Measurements from ENCODE around the gene MANEA.

Gene MANEA

GRCh38 chr6:95601133-95601532, 23.8 kb downstream of the MANEA start:
- ATAC-seq = peak; percentile 37; the same call in 1 of the 3 replicates
- no peak for TF ChIP-seq CREB5 (CRISPR knock-in tag; IDR thresholded peaks at IDR 0.05; ENCODE audit: low read depth)
- no peak for TF ChIP-seq OSR1 (CRISPR knock-in tag; IDR thresholded peaks at IDR 0.05)
- TF ChIP-seq TSHZ2 (CRISPR knock-in tag; IDR thresholded peaks at IDR 0.05) = no peak
- TF ChIP-seq PATZ1 (CRISPR knock-in tag; IDR thresholded peaks at IDR 0.05; ENCODE audit: borderline replicate concordance) = no peak
- no peak for TF ChIP-seq BACH2 (CRISPR knock-in tag; IDR thresholded peaks at IDR 0.05; ENCODE audit: borderline replicate concordance)
- no peak for TF ChIP-seq SNAI2 (CRISPR knock-in tag; IDR thresholded peaks at IDR 0.05)
- no peak for TF ChIP-seq ZFP3 (CRISPR knock-in tag; IDR thresholded peaks at IDR 0.05)
- no peak for TF ChIP-seq ZNF70 (CRISPR knock-in tag; IDR thresholded peaks at IDR 0.05)
- no peak for TF ChIP-seq ESRRG (CRISPR knock-in tag; IDR thresholded peaks at IDR 0.05)
- no peak for TF ChIP-seq ZNF565 (CRISPR knock-in tag; conservative IDR thresholded peaks at IDR 0.05; ENCODE audit: low read depth)
- no peak for TF ChIP-seq GLIS3 (CRISPR knock-in tag; IDR thresholded peaks at IDR 0.05)
- TF ChIP-seq PPARA (CRISPR knock-in tag; IDR thresholded peaks at IDR 0.05; ENCODE audit: borderline replicate concordance) = no peak
- TF ChIP-seq TCF4 (CRISPR knock-in tag; IDR thresholded peaks at IDR 0.05; ENCODE audit: borderline replicate concordance) = no peak
- TF ChIP-seq TOX (CRISPR knock-in tag; IDR thresholded peaks at IDR 0.05; ENCODE audit: borderline replicate concordance) = no peak
- no peak for TF ChIP-seq CSDC2 (CRISPR knock-in tag; IDR thresholded peaks at IDR 0.05)
- TF ChIP-seq ZFP30 (CRISPR knock-in tag; IDR thresholded peaks at IDR 0.05) = no peak
- TF ChIP-seq RARB (CRISPR knock-in tag; IDR thresholded peaks at IDR 0.05) = no peak

- no peak for ATAC-seq
- TF ChIP-seq ARNTL (CRISPR knock-in tag; IDR thresholded peaks at IDR 0.05; ENCODE audit: borderline replicate concordance, low read depth) = no peak
Observed at GRCh38 chr6:95614094-95614493, 36.8 kb downstream of the MANEA start.

GRCh38 chr6:95629551-95629950, 52.2 kb downstream of the MANEA start:
- ATAC-seq = no peak
- no peak for TF ChIP-seq ZC3H10 (CRISPR knock-in tag; IDR thresholded peaks at IDR 0.05)
- no peak for TF ChIP-seq ZNF8 (CRISPR knock-in tag; IDR thresholded peaks at IDR 0.05)
- no peak for TF ChIP-seq RARB (CRISPR knock-in tag; IDR thresholded peaks at IDR 0.05)
- no peak for TF ChIP-seq CSRNP3 (CRISPR knock-in tag; IDR thresholded peaks at IDR 0.05)
- no peak for TF ChIP-seq ISL1 (CRISPR knock-in tag; IDR thresholded peaks at IDR 0.05)
- no peak for TF ChIP-seq ZFP30 (CRISPR knock-in tag; IDR thresholded peaks at IDR 0.05)
- no peak for TF ChIP-seq POU6F1 (CRISPR knock-in tag; IDR thresholded peaks at IDR 0.05; ENCODE audit: borderline replicate concordance, low read depth)
- TF ChIP-seq TOX (CRISPR knock-in tag; IDR thresholded peaks at IDR 0.05; ENCODE audit: borderline replicate concordance) = no peak
- TF ChIP-seq OSR1 (CRISPR knock-in tag; IDR thresholded peaks at IDR 0.05) = no peak
- no peak for TF ChIP-seq ZNF70 (CRISPR knock-in tag; IDR thresholded peaks at IDR 0.05)
- TF ChIP-seq ESRRG (CRISPR knock-in tag; IDR thresholded peaks at IDR 0.05) = no peak
- TF ChIP-seq ZNF565 (CRISPR knock-in tag; conservative IDR thresholded peaks at IDR 0.05; ENCODE audit: low read depth) = no peak
